DMS79 (cell line): ENCODE results near the gene C4orf46.
"Not testable (repeated sequence)": the region's sequence is repeated elsewhere in the genome, so short reads cannot be mapped to it uniquely, and the experiment has no call there.

Experiments used
- DNase-seq: peaks from one replicate; lab custom pipeline; 2025; lab: John Stamatoyannopoulos, UW

Gene C4orf46

DNA sequence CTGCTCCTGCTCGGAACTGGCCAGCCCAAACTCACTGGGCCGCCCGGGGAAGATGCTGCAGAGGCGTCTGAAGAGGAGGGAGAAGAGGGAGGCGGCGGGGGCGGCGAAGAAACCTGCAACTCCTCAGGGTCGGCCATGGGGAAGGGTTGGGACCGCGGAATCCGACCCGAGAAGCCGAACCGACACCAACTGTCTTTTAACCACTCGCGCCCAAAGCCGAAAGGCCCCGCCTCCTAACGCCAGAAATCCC lies at the start of gene C4orf46:
TSS of gene C4orf46 (minus strand) at position 223 of the 250 bp plus-strand sequence. CDS start at position 137, 86 bp downstream.
- no peak for DNase-seq

DNA sequence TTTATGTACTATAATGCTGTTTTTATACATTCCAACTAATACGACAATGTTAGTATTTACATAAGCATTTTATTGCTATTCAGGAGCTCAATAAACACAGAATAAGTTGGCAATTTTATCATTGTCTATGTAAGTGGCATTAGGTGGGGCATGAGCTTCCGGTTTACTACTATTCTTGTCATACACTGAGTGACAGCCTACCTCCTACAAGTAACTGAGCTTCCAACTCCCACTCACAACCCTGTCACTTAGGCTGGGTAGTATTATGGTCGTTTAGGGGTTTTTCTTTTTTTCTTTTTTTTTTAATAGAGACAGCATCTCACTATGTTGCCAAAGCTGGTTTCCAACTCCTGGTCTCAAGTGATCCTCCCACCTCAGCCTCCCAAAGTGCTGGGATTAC lies 44.1 kb upstream of the C4orf46 start:
- no peak for DNase-seq

DNA sequence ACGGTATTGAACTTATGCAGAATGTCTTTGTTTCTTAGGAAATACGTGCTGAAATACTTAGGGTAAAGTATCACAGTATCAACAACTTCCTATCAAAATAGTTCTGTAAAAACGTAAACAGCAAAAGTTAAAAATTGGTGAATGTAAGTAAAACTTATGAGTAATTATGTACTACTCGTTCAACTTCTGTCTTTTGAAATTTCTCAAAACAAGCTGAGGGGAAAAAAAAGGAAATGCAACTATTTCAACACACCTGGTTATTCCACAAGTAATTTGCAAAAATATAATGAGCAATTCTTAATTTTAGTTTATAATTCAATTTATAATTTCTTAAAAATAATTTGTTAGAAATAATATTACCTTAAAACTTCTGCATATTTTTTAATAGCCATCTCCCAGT lies 43.2 kb upstream of the C4orf46 start:
- no peak for DNase-seq

DNA sequence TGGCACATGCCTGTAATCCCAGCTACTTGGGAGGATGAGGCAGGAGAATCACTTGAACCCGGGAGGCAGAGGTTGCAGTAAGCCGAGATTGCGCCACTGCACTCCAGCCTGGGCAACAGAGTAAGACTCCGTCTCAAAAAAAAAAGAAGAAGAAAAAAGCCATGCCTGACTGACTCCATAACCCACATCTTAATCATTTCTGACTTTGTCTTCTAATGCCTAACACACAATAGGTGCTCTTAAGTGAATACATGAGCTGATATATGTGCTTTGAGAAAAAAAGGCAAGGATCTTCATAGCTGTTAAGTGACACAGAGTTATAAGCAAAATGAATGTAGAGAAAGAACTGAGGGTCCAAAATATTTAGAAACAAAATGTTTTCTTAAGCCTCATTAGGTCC lies 40.9 kb upstream of the C4orf46 start:
- not testable (repeated sequence) for DNase-seq

DNA sequence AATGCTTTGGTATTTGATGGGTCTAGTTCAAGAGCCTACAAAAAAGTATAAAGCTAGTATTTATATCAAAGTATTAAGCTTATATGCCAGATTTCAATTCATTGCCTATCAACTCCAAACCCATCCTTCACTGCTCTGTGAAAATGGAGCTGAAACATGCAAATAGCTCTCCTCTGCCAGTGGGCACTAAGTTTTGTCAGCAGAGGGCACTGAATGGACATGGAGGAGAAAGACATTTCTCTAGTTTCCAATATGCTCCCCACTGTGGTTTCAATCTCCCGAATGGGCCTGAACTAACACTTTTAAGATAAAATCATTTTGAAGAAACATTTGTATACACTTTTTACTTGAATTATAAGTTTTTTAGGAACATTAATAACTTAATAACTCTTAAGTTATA lies 39.1 kb upstream of the C4orf46 start:
- DNase-seq: no peak

DNA sequence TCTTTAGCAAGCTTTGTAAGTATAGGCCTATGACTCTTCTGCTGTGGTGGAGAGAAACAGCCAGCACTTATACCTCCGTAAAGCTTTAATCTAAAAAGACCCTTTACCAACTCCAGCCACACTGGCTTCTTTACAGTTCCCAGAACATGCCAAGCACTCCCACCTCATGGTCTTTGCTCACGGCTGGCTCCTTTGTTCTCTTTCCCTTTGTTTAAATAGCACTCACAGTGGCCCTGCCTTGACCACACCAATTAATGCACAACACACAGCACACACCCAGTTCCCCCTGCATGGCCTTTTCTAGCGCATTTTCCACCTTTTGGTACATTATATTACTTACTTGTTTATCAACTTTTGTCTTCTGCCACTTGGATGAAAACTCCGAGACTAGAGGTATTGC lies 32.6 kb upstream of the C4orf46 start:
- no peak for DNase-seq

DNA sequence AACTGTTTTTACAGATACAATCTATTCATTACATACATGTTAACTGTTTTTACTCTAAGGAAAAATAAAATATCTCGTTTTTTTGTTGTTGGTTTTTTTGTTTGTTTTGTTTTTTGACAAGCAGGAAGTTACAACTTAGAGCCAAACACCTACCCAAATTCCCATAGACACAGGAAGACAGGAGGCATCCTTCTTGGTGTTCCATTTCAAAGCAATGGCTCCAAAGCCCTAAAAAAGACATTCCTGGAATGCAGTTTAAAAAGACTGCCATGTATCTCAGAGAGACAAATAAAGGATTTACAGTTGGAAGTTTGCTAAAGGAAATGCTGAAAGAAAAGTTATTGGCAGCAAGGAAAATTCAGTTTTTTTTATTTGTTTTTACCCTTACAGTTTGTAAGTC lies 17.1 kb upstream of the C4orf46 start:
- no peak for DNase-seq

DNA sequence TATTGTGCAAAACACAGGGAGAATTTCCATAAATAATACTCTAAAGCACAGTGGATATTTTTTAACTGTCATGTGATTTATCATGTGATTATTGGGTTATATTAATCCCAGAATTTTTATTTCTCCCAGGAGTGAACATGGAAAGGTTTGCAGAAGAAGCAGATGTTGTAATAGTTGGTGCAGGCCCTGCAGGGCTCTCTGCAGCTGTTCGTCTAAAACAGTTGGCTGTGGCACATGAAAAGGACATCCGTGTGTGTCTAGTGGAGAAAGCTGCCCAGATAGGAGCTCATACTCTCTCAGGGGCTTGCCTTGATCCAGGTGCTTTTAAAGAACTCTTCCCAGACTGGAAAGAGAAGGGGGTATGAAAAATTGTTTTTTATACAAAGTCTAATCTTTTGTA lies 10.4 kb upstream of the C4orf46 start:
- DNase-seq: no peak

DNA sequence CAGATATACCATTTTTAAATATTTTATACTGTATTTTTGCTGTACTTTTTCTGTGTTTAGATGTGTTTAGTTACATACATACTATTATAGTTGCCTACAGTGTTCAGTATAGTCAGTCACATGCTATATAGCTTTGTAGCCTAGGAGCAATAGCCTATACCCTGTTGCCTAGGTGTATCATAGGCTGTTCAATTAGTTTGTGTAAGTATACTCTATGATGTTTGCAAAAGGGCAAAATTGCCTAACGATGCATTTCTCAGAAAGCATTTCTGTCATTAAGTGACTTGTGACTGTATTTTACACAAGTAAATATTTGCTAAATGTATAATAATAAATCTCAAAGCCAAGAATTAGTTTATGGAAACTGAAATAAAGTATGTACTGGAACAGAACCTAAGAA lies 9.9 kb upstream of the C4orf46 start:
- DNase-seq: no peak

DNA sequence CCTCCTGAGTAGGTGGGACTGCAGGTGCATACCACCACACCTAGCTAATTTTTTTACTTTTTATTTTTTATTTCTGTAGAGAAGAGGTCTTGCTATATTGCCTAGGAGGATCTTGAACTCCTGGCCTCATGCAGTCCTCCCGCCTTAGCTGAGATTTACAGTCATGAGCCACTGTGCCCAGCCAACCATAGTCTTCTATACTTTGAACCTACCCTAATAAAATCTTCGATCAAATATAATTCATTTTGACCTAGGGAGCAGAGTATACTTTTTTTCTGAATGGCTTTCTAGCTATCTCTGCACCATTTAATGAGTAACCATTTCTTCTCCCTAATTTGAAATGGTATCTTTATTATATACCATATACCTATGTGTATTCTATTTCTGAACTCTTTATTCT lies 7.1 kb upstream of the C4orf46 start:
- no peak for DNase-seq

DNA sequence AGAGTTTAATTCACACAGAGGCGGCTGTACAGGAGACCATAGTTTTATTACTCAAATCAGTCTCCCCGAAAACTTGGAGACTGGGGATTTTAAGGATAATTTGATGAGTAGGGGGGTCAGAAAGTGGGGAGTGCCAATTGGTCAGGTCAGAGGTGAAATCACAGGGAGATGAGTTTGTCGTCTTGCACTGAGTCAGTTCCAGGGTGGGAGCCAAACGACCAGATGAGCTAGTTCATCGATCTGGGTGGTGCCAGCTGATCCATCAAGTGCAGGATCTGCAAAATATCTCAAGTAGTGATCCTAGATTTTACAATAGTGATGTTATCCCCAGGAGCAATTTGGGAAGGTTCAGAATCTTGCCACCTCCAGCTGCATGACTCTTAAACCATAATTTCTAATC lies 4.4 kb upstream of the C4orf46 start:
- DNase-seq: no peak

DNA sequence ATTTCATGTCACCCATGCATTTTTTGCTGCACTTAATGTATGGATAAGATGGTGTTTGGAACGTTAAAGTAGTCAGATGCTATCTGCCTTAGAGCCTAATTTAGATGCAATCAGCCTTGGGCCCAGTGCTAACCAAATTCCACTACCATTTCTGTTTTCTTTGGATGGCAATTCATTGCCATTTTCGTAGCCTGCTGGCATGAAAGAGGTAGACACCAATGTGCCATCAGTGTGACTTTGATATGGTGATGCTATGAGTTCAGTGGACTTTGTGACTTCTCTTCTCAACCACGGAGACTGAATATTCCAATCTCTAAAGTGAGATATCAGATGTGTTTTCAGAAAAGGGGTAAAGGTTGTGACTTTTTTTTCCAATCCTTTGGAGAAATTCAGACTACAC lies 1.9 kb upstream of the C4orf46 start:
- no peak for DNase-seq

DNA sequence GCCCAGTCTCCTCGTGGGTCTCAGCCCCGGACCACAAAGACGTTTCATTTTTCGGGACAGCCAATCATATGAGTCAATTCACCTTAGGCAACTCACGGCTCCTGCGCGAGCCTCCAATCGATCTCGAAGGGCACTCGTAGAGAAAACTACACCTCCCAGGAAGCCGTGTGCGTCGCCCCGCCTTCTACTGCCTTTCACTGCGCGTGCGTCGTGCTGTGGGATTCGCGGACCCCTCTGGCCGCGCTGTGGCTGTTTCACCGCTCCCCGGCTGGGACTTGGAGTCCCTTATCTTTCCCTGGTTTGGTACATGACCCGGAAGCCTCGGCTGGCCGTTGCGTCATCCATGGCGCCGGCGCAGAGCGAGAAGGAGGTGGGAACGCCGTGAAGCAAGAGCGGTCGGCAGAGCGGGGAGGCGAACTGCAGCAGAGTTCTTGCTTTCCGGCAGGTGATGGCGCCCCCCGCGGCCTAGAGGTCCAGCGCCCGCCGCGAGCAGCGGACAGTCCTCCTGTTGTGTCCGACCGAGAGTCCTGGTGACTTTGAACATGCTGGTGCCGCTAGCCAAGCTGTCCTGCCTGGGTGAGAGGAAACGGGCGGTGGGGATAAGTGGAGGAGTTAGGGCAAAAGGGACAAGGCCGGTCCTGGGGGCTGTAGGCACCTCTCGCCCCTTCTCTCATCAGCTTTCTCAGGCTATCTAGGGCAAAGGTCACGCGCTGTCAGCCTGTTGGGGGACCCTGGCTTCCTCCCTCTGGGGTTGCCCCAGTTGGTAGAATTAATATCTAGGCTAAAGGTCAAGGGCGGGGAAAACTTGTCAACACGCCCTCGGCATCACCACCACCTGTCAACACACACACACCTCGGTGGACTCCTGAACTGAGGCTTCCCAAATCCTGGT lies 474 bp upstream of the C4orf46 start, which contains the start of gene ETFDH:
TSS of gene ETFDH (plus strand) at position 382 of the 892 bp plus-strand sequence. CDS start at position 543, 161 bp downstream.
- DNase-seq: peak; percentile 83

DNA sequence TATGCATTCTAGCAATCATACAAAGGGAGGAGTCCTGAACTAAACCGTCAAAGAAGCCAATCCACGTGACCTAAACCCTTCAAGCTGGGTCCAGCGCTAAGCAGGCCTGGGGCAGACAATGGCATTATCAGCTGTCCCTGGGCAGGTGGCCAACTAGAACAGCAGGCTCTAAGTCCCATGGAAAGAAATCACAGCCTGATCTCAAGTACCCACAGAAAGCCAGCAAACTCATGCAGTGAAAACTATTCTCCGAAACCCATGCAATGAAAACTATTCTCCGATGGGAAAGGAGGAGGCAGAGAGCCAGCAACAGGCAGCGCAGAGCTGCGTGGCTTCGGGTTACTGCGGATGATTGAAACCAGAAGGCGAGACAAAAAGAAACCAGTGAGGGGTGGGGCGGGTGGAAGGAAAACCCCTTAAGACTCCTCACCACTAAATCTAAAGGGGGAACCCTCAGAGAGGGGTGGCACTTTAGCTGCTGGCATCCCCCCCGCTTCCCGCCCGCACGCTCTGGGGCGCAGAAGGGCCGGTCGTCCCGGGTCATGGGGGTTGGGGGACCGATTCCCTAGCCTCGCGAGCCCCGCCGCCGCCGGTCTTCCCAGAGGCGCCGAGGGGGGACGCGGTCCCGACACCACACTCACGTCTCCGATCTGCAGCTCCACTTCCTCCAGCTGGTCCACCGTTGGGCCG lies 567 bp downstream of the C4orf46 start:
- peak; percentile 28 for DNase-seq

DNA sequence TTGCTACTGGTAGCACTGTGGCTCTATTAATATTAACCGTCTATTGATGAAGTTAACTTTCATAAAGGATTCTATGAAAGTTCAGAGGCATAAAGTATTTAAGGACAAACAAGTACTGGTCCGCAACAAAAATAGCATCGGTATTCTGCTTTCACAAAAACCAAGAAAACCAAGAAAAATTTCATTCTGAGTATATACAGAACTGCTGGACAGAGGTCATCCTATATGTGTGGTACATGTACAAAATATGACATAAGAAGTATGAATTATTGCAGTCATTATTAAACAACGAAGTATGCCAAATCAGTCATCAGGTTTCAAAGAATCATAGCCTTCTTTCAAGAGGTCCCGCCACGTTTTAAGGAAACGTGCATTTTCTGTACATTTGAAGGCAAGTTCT lies 2.4 kb downstream of the C4orf46 start:
- DNase-seq: no peak

DNA sequence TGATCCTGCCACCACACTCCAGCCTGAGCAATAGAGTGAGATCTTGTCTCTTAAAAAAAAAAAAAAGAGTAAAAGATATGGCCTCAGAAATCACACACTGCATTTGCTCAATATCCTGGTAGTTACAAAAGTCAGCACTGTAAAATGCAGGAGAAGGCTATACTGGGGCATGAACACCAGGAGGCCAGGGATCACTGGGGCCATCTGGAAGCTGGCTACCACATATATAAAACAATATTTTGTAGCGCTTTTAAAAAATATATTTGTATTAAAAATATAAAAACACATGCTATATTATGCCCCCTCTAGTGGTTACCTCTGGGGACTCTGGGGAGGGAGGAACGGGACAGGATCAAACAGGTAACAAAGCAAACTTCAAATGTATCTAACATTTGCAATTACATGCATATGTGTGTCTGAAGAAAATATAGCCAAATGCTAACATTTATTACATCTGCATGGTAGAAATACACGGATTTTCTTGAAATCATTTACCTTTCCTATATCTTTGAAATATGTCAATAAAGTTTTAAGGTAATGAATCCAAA lies 4.0 kb downstream of the C4orf46 start:
- DNase-seq: no peak

DNA sequence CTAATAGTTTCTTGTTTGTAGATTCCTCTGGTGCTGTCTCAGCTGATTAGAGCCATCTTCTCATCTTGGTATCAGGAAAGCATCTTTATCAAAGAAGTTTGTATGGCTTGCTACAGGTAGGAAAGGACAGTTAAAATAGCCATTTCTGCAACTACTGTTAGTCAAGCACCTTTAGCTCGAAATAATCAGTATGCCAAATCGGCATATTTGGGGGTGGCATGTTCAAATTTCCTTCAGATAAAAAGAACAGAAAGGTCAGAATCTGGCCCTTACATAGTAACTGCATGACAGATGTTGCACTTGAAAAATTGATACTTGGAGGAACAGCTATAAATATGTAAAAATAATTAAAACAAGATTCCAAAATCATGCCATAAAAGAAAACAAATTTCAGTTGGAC lies 4.8 kb downstream of the C4orf46 start:
- DNase-seq: no peak

DNA sequence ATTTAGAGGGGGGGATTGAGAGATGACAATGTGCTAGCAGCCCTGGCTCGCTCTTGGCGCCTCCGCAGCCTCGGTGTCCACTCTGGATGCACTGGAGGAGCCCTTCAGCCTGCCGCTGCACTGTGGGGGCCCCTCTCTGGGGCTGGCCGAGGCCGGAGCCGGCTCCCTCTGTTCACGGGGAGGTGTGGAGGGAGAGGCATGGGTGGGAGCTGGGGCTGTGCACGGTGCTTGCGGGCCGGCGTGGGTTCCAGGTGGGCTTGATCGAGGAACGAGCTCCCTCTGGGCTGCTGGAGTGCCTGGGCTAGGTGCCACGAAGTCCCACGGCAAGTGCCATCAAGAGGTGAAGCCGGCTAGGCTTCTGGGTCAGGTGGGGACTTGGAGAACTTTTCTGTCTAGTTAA lies 6.9 kb downstream of the C4orf46 start:
- DNase-seq: no peak

DNA sequence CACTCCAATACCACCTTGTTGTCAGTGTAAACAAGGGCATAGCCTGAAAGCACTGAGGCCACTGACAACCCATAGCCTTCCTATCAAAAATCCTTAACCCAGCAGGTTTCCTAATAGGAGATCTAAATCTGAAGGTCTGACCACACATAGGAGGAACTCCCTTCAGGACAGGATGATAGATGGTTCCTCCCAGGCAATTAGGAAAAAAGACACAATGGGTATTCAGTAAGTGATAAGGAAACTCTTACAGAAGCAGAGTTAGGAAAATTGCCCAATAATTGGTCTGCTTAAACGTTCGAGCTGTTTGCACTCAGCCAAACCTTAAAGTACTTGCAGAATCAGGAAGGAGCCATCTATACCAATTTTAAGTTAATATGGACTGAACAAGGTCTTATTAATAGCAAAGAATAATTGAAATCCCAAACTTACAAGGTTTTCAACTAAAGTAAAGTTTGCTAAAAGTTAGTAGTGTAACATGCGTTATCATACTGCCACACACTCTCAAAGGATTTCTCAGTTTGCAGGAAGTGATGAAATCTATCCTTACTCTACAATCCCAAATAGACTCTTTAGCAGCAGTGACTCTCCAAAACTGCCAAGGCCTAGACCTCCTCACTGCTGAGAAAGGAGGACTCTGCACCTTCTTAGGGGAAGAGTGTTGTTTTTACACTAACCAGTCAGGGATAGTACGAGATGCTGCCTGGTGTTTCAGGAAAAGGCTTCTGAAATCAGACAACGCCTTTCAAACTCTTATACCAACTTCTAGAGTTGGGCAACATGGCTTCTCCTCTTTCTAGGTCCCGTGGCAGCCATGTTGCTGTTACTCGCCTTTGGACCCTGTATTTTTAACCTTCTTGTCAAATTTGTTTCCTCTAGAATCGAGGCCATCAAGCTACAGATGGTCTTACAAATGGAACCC lies 7.7 kb downstream of the C4orf46 start:
- not testable (repeated sequence) for DNase-seq

DNA sequence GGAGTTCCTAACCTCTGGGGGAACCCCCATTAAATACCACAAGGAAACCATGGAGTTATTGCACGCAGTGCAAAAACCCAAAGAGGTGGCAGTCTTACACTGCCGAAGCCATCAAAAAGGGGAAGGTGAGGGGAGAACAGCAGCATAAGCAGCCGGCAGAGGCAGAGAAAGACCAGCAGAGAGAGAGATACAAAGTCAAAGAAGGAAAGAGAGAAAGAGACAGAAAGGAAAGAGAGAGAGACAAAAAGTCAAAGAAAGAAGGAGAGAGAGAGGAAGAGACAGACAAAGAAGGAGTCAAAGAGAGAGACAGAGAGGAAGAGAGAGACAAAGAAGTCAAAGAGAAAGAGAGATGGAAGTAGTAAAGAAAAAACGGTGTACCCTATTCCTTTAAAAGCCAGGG lies 8.4 kb downstream of the C4orf46 start:
- DNase-seq: not testable (repeated sequence)

DNA sequence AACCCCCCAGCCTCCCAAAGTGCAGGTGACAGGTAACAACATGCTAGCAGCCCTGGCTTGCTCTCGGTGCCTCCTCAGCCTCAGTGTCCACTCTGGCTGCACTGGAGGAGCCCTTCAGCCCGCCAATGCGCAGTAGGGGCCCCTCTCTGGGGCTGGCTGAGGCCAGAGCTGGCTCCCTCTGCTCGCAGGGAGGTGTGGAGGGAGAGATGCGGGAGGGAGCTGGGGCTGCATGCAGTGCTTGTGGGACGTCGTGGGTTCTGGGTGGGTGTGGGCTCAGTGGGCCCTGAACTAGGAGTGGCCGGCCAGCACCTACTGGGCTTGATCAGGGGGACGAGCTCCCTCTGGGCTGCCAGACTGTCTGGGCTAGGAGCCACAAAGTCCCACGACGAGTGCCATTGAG lies 14.4 kb downstream of the C4orf46 start:
- no peak for DNase-seq

DNA sequence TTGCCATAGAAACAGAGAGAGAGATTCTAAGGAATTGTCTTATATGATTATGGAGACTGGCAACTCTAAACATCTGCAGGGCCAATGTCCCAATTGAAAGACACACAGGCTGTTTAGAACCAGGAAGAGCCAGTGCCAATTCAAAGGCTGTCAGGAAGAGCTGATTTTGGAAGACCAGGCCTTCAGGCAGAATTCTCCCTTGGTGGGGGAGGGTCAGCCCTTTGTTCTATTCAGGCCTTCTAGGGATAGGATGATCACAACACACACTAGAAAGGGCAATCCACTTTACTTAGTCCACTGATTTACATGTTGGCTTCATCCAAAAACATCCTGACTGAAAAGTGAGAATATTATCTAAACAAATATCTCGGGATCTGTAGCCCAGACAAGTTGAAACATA lies 15.2 kb downstream of the C4orf46 start:
- DNase-seq: no peak
